OCI-LY3 (cell line): ENCODE data around the gene GLB1L.

ENCODE experiments used
- EZH2phosphoT487 ChIP-seq: fragments of 200-600 bp; shearing (Covaris generic); IDR thresholded peaks from 2 replicates; pipeline ENCODE4 v1.6.1; 2018; ENCODE audit warnings: antibody characterized with exemption, mixed run types, low read depth
- TF ChIP-seq, protein P1 (sequence below): fragments of 200-600, 300-600 bp; sonication (generic); IDR thresholded peaks from 2 replicates; pipeline ENCODE4 v1.5.1; 2014; ENCODE audit warnings: antibody characterized with exemption, low read length, low read depth

DNA sequence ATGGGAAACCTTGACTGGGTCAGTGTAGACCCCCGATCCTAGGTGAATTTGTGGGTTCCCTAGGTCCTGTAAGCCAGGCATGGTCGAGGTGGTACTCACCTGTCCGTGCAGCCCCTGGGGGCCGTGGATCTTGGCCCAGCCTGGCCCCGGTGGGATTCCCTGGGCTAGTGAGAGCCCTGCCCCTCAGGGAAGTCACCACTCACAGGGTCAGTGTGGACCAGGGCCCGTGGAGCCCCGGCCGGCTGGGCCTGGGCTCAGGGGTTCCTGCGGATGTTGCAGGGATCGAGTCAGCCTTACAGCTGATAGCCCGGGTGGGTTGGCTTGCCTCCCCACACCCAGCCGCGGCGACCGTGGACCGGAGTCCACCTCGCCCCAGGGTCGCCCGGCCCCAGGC lies 16.3 kb downstream of the GLB1L start:
- TF ChIP-seq, protein P1, sequence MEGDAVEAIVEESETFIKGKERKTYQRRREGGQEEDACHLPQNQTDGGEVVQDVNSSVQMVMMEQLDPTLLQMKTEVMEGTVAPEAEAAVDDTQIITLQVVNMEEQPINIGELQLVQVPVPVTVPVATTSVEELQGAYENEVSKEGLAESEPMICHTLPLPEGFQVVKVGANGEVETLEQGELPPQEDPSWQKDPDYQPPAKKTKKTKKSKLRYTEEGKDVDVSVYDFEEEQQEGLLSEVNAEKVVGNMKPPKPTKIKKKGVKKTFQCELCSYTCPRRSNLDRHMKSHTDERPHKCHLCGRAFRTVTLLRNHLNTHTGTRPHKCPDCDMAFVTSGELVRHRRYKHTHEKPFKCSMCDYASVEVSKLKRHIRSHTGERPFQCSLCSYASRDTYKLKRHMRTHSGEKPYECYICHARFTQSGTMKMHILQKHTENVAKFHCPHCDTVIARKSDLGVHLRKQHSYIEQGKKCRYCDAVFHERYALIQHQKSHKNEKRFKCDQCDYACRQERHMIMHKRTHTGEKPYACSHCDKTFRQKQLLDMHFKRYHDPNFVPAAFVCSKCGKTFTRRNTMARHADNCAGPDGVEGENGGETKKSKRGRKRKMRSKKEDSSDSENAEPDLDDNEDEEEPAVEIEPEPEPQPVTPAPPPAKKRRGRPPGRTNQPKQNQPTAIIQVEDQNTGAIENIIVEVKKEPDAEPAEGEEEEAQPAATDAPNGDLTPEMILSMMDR = no peak
- no peak for TF ChIP-seq EZH2phosphoT487
